SU-DHL-6 (cell line): ENCODE measurements around the gene CLTC.

Experiments
- H2AFZ ChIP-seq: fragments of 200-600 bp; sonication (generic); 2 replicates; pipeline ENCODE4 v1.6.1; 2014; ENCODE audit warnings: low read depth, mild to moderate bottlenecking, moderate library complexity, mixed read lengths, antibody characterized with exemption, low read length; ENCODE audit not compliant: severe bottlenecking
- H3F3A ChIP-seq: fragments of 200-600 bp; shearing (Covaris generic); 2 replicates; pipeline ENCODE4 v1.6.0; 2016; ENCODE audit warnings: antibody characterized with exemption, mild to moderate bottlenecking; ENCODE audit not compliant: insufficient read depth
- H3K27ac ChIP-seq: fragments of 200-600 bp; sonication (generic); 2 replicates; pipeline ENCODE4 v1.5.1; 2016; ENCODE audit warnings: low read depth, mild to moderate bottlenecking, low read length, moderate library complexity, mixed read lengths
- H3K27me3 ChIP-seq: fragments of 200-600 bp; sonication (generic), shearing (Covaris generic); 2 replicates; pipeline ENCODE4 v1.6.0; 2014; ENCODE audit warnings: mild to moderate bottlenecking, low read length
- H3K36me3 ChIP-seq: fragments of 200-600 bp; sonication (generic); 2 replicates; pipeline ENCODE4 v1.6.1; 2014; ENCODE audit warnings: mild to moderate bottlenecking, low read length, mixed read lengths
- H3K4me2 ChIP-seq: fragments of 300-600, 200-600 bp; shearing (Covaris generic), sonication (generic); 2 replicates; pipeline ENCODE4 v1.6.0; 2014; ENCODE audit warnings: low read length, low read depth, mild to moderate bottlenecking; ENCODE audit not compliant: poor library complexity, severe bottlenecking
- H3K4me3 ChIP-seq: fragments of 200-600 bp; sonication (generic); 2 replicates; pipeline ENCODE4 v1.5.1; 2014; ENCODE audit warnings: antibody characterized with exemption, low read length, mild to moderate bottlenecking, mixed read lengths; ENCODE audit not compliant: insufficient read depth, poor library complexity, severe bottlenecking
- H3K79me2 ChIP-seq: fragments of 200-600 bp; sonication (generic); 2 replicates; pipeline ENCODE4 v1.6.1; 2014; ENCODE audit warnings: mild to moderate bottlenecking, low read length, moderate library complexity; ENCODE audit not compliant: insufficient read depth
- H3K9ac ChIP-seq: fragments of 200-600 bp; sonication (generic); 2 replicates; pipeline ENCODE4 v1.7.0; 2014; ENCODE audit warnings: mild to moderate bottlenecking, low read length
- H3K9me2 ChIP-seq: fragments of 200-600 bp; sonication (generic); replicated peaks from 2 replicates; pipeline ENCODE4 v1.6.1; 2014; ENCODE audit warnings: low read length; ENCODE audit not compliant: insufficient read depth
- H3K9me3 ChIP-seq: fragments of 200-600 bp; sonication (generic); 2 replicates; pipeline ENCODE4 v1.6.1; 2014; ENCODE audit warnings: low read length, mixed read lengths; ENCODE audit not compliant: insufficient read depth
- H4K20me1 ChIP-seq: fragments of 200-600 bp; sonication (generic); 2 replicates; pipeline ENCODE4 v1.6.1; 2014; ENCODE audit warnings: low read depth, mild to moderate bottlenecking, antibody characterized with exemption, low read length, moderate library complexity, mixed read lengths
- CTCF ChIP-seq: fragments of 200-600 bp; sonication (generic); IDR thresholded peaks from one replicate; pipeline ENCODE4 v1.5.1; 2017; ENCODE audit warnings: antibody characterized with exemption, mild to moderate bottlenecking, low read length, moderate library complexity; ENCODE audit not compliant: insufficient read depth, poor library complexity, severe bottlenecking
- EZH2phosphoT487 ChIP-seq: fragments of 200-600 bp; sonication (generic), shearing (Covaris generic); conservative IDR thresholded peaks from 2 replicates; pipeline ENCODE4 v1.6.1; 2018; ENCODE audit warnings: mild to moderate bottlenecking, antibody characterized with exemption, low read length, moderate library complexity, mixed read lengths

CLTC gene

GRCh38 chr17:59619035-59619297 lies 729 bp upstream of the CLTC start:
- Histone ChIP-seq H3K27me3 (no peaks in the 10 kb centered on the region), H3K9me2 (no peaks in the 10 kb centered on the region), H3K27ac (peak overlapping the region; percentile 89), H3K4me3 (peak overlapping the region; percentile 100), H4K20me1 (peaks cover 29% of the 10 kb centered on the region), H3K9ac (peak overlapping the region; percentile 100), H3K4me2 (peak overlapping the region; percentile 96), H2AFZ (peak overlapping the region; percentile 80), H3F3A (peaks cover 29% of the 10 kb centered on the region), H3K79me2 (peaks cover 51% of the 10 kb centered on the region), H3K9me3 (no peaks in the 10 kb centered on the region), H3K36me3 (peaks cover 6% of the 10 kb centered on the region)
- TF ChIP-seq EZH2phosphoT487 (no peak), CTCF (no peak)

GRCh38 chr17:59620064-59620359 lies 317 bp downstream of the CLTC start:
- Histone ChIP-seq H3K79me2 (peaks cover 62% of the 10 kb centered on the region), H3K9me3 (no peaks in the 10 kb centered on the region), H4K20me1 (peaks cover 32% of the 10 kb centered on the region), H2AFZ (peak overlapping the region; percentile 80), H3K27ac (peak overlapping the region; percentile 89), H3F3A (peaks cover 29% of the 10 kb centered on the region), H3K27me3 (no peaks in the 10 kb centered on the region), H3K4me2 (peak overlapping the region; percentile 96), H3K4me3 (peak overlapping the region; percentile 100), H3K9ac (peak overlapping the region; percentile 100), H3K36me3 (peaks cover 7% of the 10 kb centered on the region), H3K9me2 (no peaks in the 10 kb centered on the region)
- TF ChIP-seq EZH2phosphoT487, result no peak
- TF ChIP-seq CTCF, result no peak

GRCh38 chr17:59620518-59621259 lies 994 bp downstream of the CLTC start:
- H3K4me3 ChIP-seq, result peak overlapping the region; percentile 100
- peaks cover 29% of the 10 kb centered on the region for H3F3A ChIP-seq
- no peaks in the 10 kb centered on the region for H3K27me3 ChIP-seq
- peaks cover 37% of the 10 kb centered on the region for H4K20me1 ChIP-seq
- peak overlapping the region; percentile 100 for H3K9ac ChIP-seq
- peaks cover 11% of the 10 kb centered on the region for H3K36me3 ChIP-seq
- peak overlapping the region; percentile 96 for H3K4me2 ChIP-seq
- H3K9me3 ChIP-seq, result no peaks in the 10 kb centered on the region
- H3K9me2 ChIP-seq, result no peaks in the 10 kb centered on the region
- H3K27ac ChIP-seq, result peak overlapping the region; percentile 89
- TF ChIP-seq CTCF (no peak), EZH2phosphoT487 (no peak)
- peaks cover 69% of the 10 kb centered on the region for H3K79me2 ChIP-seq
- H2AFZ ChIP-seq, result no peak overlapping the region
